ENCODE results near the gene TRPT1. TPM values are rescaled to one million over a fixed set of nuclear protein-coding genes. Genes with fewer than 3 reads are reported as not detected.

Gene TRPT1
- total and polyA plus RNA-seq, 9 of the 15 experiments (the other 6 are each of a cell fraction or from before 2014, with no cell fraction given): 4.6 to 41.7 (median 23.1) TPM

DNA sequence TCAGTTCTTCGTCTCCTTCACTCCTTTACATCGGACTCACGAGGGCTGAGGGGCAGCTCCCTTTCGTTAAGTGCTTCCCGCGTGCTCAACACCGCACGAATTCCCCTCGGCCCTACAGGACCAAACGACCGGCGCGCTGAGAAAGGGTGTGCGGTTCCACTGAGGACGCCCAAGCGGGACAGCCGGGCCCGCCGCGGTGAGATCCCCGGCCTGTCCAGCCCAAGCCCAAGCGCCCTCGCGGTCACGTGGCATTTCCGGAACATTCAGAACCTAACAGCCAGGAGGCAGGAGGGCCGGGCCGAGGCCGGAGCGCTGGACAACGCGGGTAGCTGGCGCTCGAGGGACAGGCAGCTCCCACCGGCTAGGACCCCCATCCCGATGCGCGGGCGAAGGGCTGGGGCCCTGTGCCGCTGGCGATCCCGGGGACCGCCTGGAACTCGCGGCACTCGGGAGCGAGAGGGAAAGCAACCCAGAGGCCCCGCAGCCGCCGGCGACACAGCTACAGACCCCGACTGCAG is 40.8 kb downstream of the TRPT1 start (continued):
- TF ChIP-seq ARID3B (CRISPR knock-in tag; IDR thresholded peaks at IDR 0.05; ENCODE audit: borderline replicate concordance) (peak; percentile 79; the same call in 1 of the 2 replicates), CREM (IDR thresholded peaks at IDR 0.05; ENCODE audit: low read depth) (peak; percentile 8; the same call in 1 of the 2 replicates), NR4A1 (CRISPR knock-in tag; IDR thresholded peaks at IDR 0.05) (no peak), NR4A1 (tag; IDR thresholded peaks at IDR 0.05) (peak; percentile 52; the same call in 1 of the 2 replicates), LCOR (CRISPR knock-in tag; IDR thresholded peaks at IDR 0.05) (peak; percentile 94), ILK (tag; IDR thresholded peaks at IDR 0.05; ENCODE audit: borderline replicate concordance, low read depth) (no peak), KLF1 (tag; IDR thresholded peaks at IDR 0.05) (peak; percentile 91), RBM14 (IDR thresholded peaks at IDR 0.05; ENCODE audit: borderline replicate concordance, insufficient read depth, low read depth, low read length) (0 out of 2 replicates have a peak, but pooled peaks have one; percentile 72), THAP7 (CRISPR knock-in tag; IDR thresholded peaks at IDR 0.05) (0 out of 2 replicates have a peak, but pooled peaks have one; percentile 60), BRCA1 (IDR thresholded peaks at IDR 0.05) (no peak), BRCA1 (CRISPR knock-in tag; IDR thresholded peaks at IDR 0.05) (0 out of 2 replicates have a peak, but pooled peaks have one; percentile 27), ZFP91 (CRISPR knock-in tag; IDR thresholded peaks at IDR 0.05) (peak; percentile 70), KDM2B (CRISPR knock-in tag; IDR thresholded peaks at IDR 0.05) (peak; percentile 86; the same call in 1 of the 2 replicates), SETDB1 (IDR thresholded peaks at IDR 0.05; ENCODE audit: low read length) (no peak), ZMIZ1 (IDR thresholded peaks at IDR 0.05; ENCODE audit: low read depth in 2 of 2, low read length in 2 of 2) (peak in 1 of 2 experiments; percentile 57; a peak in 2 of 4 replicates), ZNF282 (CRISPR knock-in tag; IDR thresholded peaks at IDR 0.05) (no peak), TOE1 (IDR thresholded peaks at IDR 0.05; ENCODE audit: borderline replicate concordance) (peak; percentile 94), TOE1 (CRISPR knock-in tag; IDR thresholded peaks at IDR 0.05; ENCODE audit: borderline replicate concordance, low read depth) (no peak)
- TF ChIP-seq, protein P1, sequence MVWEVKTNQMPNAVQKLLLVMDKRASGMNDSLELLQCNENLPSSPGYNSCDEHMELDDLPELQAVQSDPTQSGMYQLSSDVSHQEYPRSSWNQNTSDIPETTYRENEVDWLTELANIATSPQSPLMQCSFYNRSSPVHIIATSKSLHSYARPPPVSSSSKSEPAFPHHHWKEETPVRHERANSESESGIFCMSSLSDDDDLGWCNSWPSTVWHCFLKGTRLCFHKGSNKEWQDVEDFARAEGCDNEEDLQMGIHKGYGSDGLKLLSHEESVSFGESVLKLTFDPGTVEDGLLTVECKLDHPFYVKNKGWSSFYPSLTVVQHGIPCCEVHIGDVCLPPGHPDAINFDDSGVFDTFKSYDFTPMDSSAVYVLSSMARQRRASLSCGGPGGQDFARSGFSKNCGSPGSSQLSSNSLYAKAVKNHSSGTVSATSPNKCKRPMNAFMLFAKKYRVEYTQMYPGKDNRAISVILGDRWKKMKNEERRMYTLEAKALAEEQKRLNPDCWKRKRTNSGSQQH (CRISPR knock-in tag; IDR thresholded peaks at IDR 0.05): 0 out of 2 replicates have a peak, but pooled peaks have one; percentile 32
